ENCODE data around the gene MYO15B. TPM values are rescaled to one million over a fixed set of nuclear protein-coding genes. Genes with fewer than 3 reads are reported as not detected.

MYO15B gene
- total and polyA plus RNA-seq, 10 donors: 123 to 569 (median 347) TPM

DNA sequence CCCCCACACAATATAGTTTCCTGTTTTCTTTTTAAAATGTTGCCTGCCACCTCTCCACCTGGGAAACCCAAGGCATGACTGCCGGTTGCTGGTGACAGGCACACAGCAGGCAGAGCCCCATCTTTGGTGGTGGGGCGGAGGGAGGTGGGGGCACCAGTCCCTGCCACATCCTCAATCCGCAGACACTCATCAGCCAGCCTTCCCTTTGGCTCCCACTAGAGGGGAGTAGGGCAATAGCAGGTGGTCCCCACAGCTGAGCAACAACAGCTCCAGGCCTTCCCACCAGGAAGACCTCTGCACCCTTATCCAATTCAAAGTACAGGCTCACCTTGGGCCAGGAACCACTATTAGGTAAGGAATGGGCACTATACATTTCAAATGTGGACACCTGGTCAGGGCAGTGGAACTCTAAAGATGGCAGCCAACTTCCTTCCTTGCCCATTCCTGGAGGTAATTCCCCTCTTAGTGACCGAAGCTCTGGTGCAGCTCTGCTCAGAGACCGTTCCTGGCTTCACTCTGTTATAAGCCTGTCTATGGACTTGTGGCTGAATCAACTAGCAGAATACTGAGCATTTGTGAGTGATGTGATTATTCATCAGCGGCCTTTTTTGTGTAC is 65.4 kb downstream of the MYO15B start:
- Histone ChIP-seq H3K36me3 (peaks cover 0 to 100% (median 45%) of the 10 kb centered on the region in 6 donors), H3K27ac (no peak overlapping the region), H3K9me3 (no peaks in the 10 kb centered on the region), H3K27me3 (replicated peaks in 1 of 7) (no peaks in the 10 kb centered on the region), H3K4me1 (peaks cover 0 to 23% (median 4%) of the 10 kb centered on the region in 6 donors), H3K4me3 (no peak overlapping the region)
- intact Hi-C loops (cut with DNase I; ENCODE audit: low total_unique reads): no loop called here
- WGBS, 5 donors: 48 to 63% (median 58%) methylated on average over 6 of the region's 6 CpGs
- DNase-seq: no peak
- TF ChIP-seq, protein P1, sequence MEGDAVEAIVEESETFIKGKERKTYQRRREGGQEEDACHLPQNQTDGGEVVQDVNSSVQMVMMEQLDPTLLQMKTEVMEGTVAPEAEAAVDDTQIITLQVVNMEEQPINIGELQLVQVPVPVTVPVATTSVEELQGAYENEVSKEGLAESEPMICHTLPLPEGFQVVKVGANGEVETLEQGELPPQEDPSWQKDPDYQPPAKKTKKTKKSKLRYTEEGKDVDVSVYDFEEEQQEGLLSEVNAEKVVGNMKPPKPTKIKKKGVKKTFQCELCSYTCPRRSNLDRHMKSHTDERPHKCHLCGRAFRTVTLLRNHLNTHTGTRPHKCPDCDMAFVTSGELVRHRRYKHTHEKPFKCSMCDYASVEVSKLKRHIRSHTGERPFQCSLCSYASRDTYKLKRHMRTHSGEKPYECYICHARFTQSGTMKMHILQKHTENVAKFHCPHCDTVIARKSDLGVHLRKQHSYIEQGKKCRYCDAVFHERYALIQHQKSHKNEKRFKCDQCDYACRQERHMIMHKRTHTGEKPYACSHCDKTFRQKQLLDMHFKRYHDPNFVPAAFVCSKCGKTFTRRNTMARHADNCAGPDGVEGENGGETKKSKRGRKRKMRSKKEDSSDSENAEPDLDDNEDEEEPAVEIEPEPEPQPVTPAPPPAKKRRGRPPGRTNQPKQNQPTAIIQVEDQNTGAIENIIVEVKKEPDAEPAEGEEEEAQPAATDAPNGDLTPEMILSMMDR (IDR thresholded peaks at IDR 0.05 in 8 of 11, conservative IDR thresholded peaks at IDR 0.05 in 3 of 11): peak in 10 of 11 experiments; percentile 16 to 76 (median 58)
- TF ChIP-seq POLR2A (IDR thresholded peaks at IDR 0.05): no peak

DNA sequence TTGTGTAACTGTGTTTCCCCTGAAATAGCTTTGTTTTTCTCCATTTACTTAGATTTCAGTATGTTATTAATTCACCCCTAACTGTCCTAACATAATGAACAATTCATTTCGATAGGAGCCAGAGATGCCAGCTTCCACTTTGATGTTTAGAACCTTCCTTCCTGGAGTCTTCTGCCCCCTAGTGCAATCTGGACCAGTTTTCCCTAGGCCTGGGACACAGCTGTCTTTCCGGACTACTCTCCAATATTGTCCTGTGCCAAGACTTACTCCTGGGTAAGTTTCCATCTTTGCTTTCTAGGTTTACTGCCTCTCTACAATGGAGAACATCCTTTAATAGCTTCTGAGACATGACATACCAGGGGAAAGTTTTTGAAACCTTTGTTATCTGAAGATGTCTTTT is 66.6 kb downstream of the MYO15B start:
- 39 to 72% (median 57%) methylated on average over 2 of the region's 2 CpGs for WGBS, 5 donors
- H3K4me1 ChIP-seq: peaks cover 0 to 23% (median 4%) of the 10 kb centered on the region in 6 donors
- DNase-seq: no peak
- peaks cover 0 to 100% (median 44%) of the 10 kb centered on the region in 6 donors for H3K36me3 ChIP-seq
- TF ChIP-seq, protein P1 (IDR thresholded peaks at IDR 0.05 in 8 of 11, conservative IDR thresholded peaks at IDR 0.05 in 3 of 11): no peak
- TF ChIP-seq POLR2AphosphoS5 (IDR thresholded peaks at IDR 0.05) (no peak), POLR2A (IDR thresholded peaks at IDR 0.05) (no peak)
- intact Hi-C loops (cut with DNase I; ENCODE audit: low total_unique reads): no loop called here
- H3K27me3 ChIP-seq (replicated peaks in 1 of 7): no peaks in the 10 kb centered on the region
- H3K9me3 ChIP-seq: no peaks in the 10 kb centered on the region
- peak overlapping the region in 3 of 8 donors; percentile 5 to 48 (median 22) for H3K27ac ChIP-seq
- no peak overlapping the region for H3K4me3 ChIP-seq

DNA sequence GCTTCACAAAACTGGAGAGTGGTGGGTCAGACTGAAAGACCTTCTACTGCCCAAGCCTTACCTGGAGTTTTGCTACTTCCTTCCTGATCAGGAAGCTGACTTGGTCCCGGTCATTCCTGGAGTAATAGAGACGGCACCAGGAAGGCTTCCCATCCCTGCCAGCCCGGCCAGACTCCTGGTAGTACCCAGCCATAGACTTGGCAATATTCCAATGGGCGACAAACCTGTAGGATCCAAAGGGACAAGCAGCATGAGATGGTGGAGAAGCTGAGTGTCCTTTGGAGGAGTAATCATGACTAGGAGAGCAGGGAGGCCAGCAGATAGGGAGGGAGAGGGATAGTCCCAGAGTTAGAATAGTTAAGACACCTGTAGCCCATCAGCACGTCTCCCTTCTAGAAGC is 70.6 kb downstream of the MYO15B start:
- H3K4me1 ChIP-seq: peaks cover 0 to 16% (median 0%) of the 10 kb centered on the region in 6 donors
- WGBS, 5 donors: 83 to 93% (median 89%) methylated on average over 3 to 5 of the region's 5 CpGs
- DNase-seq: no peak
- H3K27ac ChIP-seq: no peak overlapping the region
- H3K9me3 ChIP-seq: no peaks in the 10 kb centered on the region
- no peaks in the 10 kb centered on the region for H3K27me3 ChIP-seq (replicated peaks in 1 of 7)
- intact Hi-C loops (cut with DNase I; ENCODE audit: low total_unique reads): no loop called here
- peaks cover 0 to 99% (median 45%) of the 10 kb centered on the region in 6 donors for H3K36me3 ChIP-seq
- no peak for TF ChIP-seq POLR2A (IDR thresholded peaks at IDR 0.05)
- no peak for TF ChIP-seq POLR2AphosphoS5 (IDR thresholded peaks at IDR 0.05)
- TF ChIP-seq, protein P1 (IDR thresholded peaks at IDR 0.05 in 8 of 11, conservative IDR thresholded peaks at IDR 0.05 in 3 of 11): no peak
- no peak overlapping the region for H3K4me3 ChIP-seq

DNA sequence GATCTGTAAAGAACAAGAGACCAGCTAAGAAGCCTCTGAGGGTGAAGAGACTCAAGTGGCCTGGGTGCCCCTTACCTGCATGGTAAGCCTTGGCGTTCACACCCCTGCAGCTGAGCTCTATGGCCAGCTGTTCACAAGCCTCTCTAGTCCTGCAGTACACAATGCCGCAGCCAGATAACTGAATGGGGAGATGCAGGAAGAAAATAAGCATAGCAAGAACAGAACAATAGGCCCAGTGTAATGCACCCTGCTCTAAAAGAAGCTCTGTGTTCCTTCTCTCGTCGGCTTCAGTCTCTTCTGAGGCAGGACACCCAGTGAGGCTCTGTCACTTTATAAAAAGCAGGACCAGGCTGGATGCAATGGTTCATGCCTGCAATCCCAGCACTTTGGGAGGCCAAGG is 73.9 kb downstream of the MYO15B start:
- DNase-seq: no peak
- WGBS, 5 donors: 92 to 98% (median 94%) methylated on average over 4 of the region's 4 CpGs
- Histone ChIP-seq H3K27me3 (replicated peaks in 1 of 7) (no peaks in the 10 kb centered on the region), H3K27ac (no peak overlapping the region), H3K9me3 (no peaks in the 10 kb centered on the region), H3K36me3 (peaks cover 0 to 78% (median 41%) of the 10 kb centered on the region in 6 donors), H3K4me1 (peaks cover 11 to 36% (median 19%) of the 10 kb centered on the region in 6 donors), H3K4me3 (no peak overlapping the region)
- intact Hi-C loops (cut with DNase I; ENCODE audit: low total_unique reads): no loop called here
- TF ChIP-seq, protein P1 (IDR thresholded peaks at IDR 0.05 in 8 of 11, conservative IDR thresholded peaks at IDR 0.05 in 3 of 11): no peak
- TF ChIP-seq POLR2AphosphoS5 (IDR thresholded peaks at IDR 0.05) (no peak), POLR2A (IDR thresholded peaks at IDR 0.05) (no peak)

All from spleen (tissue), 11 donors.